Measurements from ENCODE around the gene KIAA1671. TPM values are rescaled to one million over a fixed set of nuclear protein-coding genes. Genes with fewer than 3 reads are reported as not detected.

The KIAA1671 gene
- total and polyA plus RNA-seq, 2 of the 13 experiments (the other 11 are each of a cell fraction or from before 2014, with no cell fraction given) = 13.5 to 13.6 TPM

GRCh38 chr22:25081409-25081824, 128.9 kb downstream of the KIAA1671 start (continued):
- TF ChIP-seq ZNF224 (CRISPR knock-in tag; IDR thresholded peaks at IDR 0.05) = no peak
- no peak for TF ChIP-seq ZBTB10 (CRISPR knock-in tag; IDR thresholded peaks at IDR 0.05; ENCODE audit: borderline replicate concordance)
- TF ChIP-seq, protein P1, sequence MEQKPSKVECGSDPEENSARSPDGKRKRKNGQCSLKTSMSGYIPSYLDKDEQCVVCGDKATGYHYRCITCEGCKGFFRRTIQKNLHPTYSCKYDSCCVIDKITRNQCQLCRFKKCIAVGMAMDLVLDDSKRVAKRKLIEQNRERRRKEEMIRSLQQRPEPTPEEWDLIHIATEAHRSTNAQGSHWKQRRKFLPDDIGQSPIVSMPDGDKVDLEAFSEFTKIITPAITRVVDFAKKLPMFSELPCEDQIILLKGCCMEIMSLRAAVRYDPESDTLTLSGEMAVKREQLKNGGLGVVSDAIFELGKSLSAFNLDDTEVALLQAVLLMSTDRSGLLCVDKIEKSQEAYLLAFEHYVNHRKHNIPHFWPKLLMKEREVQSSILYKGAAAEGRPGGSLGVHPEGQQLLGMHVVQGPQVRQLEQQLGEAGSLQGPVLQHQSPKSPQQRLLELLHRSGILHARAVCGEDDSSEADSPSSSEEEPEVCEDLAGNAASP (CRISPR knock-in tag; IDR thresholded peaks at IDR 0.05; ENCODE audit: borderline replicate concordance) = peak; percentile 44; the same call in 1 of the 2 replicates
- TF ChIP-seq, protein P2, sequence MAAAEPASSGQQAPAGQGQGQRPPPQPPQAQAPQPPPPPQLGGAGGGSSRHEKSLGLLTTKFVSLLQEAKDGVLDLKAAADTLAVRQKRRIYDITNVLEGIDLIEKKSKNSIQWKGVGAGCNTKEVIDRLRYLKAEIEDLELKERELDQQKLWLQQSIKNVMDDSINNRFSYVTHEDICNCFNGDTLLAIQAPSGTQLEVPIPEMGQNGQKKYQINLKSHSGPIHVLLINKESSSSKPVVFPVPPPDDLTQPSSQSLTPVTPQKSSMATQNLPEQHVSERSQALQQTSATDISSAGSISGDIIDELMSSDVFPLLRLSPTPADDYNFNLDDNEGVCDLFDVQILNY (CRISPR knock-in tag; conservative IDR thresholded peaks at IDR 0.05) = no peak
- TF ChIP-seq, protein P3, sequence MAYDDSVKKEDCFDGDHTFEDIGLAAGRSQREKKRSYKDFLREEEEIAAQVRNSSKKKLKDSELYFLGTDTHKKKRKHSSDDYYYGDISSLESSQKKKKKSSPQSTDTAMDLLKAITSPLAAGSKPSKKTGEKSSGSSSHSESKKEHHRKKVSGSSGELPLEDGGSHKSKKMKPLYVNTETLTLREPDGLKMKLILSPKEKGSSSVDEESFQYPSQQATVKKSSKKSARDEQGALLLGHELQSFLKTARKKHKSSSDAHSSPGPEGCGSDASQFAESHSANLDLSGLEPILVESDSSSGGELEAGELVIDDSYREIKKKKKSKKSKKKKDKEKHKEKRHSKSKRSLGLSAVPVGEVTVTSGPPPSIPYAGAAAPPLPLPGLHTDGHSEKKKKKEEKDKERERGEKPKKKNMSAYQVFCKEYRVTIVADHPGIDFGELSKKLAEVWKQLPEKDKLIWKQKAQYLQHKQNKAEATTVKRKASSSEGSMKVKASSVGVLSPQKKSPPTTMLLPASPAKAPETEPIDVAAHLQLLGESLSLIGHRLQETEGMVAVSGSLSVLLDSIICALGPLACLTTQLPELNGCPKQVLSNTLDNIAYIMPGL (CRISPR knock-in tag; IDR thresholded peaks at IDR 0.05; ENCODE audit: borderline replicate concordance in 1 of 2, low read depth in 1 of 2) = no peak
- no peak for TF ChIP-seq ZNF264 (CRISPR knock-in tag; IDR thresholded peaks at IDR 0.05)
- no peak for TF ChIP-seq NR2C2 (CRISPR knock-in tag; IDR thresholded peaks at IDR 0.05; ENCODE audit: borderline replicate concordance)
- no peak for TF ChIP-seq THYN1 (CRISPR knock-in tag; IDR thresholded peaks at IDR 0.05; ENCODE audit: borderline replicate concordance, low read depth)
- TF ChIP-seq ZKSCAN5 (CRISPR knock-in tag; IDR thresholded peaks at IDR 0.05) = no peak
- TF ChIP-seq ATF7-NPFF (CRISPR knock-in tag; IDR thresholded peaks at IDR 0.05; ENCODE audit: low read depth) = no peak
- TF ChIP-seq HHEX (CRISPR knock-in tag; IDR thresholded peaks at IDR 0.05) = no peak
- no peak for TF ChIP-seq RARA (CRISPR knock-in tag; IDR thresholded peaks at IDR 0.05)
- TF ChIP-seq FOXA3 (CRISPR knock-in tag; IDR thresholded peaks at IDR 0.05) = no peak
- TF ChIP-seq, protein P4, sequence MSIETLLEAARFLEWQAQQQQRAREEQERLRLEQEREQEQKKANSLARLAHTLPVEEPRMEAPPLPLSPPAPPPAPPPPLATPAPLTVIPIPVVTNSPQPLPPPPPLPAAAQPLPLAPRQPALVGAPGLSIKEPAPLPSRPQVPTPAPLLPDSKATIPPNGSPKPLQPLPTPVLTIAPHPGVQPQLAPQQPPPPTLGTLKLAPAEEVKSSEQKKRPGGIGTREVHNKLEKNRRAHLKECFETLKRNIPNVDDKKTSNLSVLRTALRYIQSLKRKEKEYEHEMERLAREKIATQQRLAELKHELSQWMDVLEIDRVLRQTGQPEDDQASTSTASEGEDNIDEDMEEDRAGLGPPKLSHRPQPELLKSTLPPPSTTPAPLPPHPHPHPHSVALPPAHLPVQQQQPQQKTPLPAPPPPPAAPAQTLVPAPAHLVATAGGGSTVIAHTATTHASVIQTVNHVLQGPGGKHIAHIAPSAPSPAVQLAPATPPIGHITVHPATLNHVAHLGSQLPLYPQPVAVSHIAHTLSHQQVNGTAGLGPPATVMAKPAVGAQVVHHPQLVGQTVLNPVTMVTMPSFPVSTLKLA (IDR thresholded peaks at IDR 0.05) = peak; percentile 55; the same call in 1 of the 2 replicates
- peak; percentile 61; the same call in 1 of the 2 replicates for TF ChIP-seq PPARG (CRISPR knock-in tag; conservative IDR thresholded peaks at IDR 0.05)
- TF ChIP-seq POLR2AphosphoS2 (IDR thresholded peaks at IDR 0.05; ENCODE audit: low read depth, low read length) = no peak
- TF ChIP-seq FOSL1 (CRISPR knock-in tag; IDR thresholded peaks at IDR 0.05; ENCODE audit: borderline replicate concordance) = no peak
- TF ChIP-seq ZNF460 (CRISPR knock-in tag; IDR thresholded peaks at IDR 0.05; ENCODE audit: borderline replicate concordance) = no peak
- TF ChIP-seq ZNF570 (CRISPR knock-in tag; IDR thresholded peaks at IDR 0.05; ENCODE audit: borderline replicate concordance) = no peak
- TF ChIP-seq ZNF660 (CRISPR knock-in tag; IDR thresholded peaks at IDR 0.05; ENCODE audit: borderline replicate concordance, low read depth) = no peak
